CD1c-positive myeloid dendritic cell (primary cell): ENCODE measurements around the gene EXOC4.
A peak's percentile ranks its signal among the peaks of the same experiment; 100 is the strongest.
"Not testable (repeated sequence)": the region's sequence is repeated elsewhere in the genome, so short reads cannot be mapped to it uniquely, and the experiment has no call there.

Source experiments
- DNase-seq: peaks from one replicate; pipeline ENCODE4 v3.0.0-alpha.2; 2016; ENCODE audit errors: extremely low spot score

The EXOC4 gene

GRCh38 chr7:134070673-134071072, 817.8 kb downstream of the EXOC4 start:
- DNase-seq = no peak

- DNase-seq = no peak
Measured at GRCh38 chr7:134071355-134072331, 818.8 kb downstream of the EXOC4 start.

GRCh38 chr7:134073276-134073675, 820.4 kb downstream of the EXOC4 start:
- no peak for DNase-seq

DNA sequence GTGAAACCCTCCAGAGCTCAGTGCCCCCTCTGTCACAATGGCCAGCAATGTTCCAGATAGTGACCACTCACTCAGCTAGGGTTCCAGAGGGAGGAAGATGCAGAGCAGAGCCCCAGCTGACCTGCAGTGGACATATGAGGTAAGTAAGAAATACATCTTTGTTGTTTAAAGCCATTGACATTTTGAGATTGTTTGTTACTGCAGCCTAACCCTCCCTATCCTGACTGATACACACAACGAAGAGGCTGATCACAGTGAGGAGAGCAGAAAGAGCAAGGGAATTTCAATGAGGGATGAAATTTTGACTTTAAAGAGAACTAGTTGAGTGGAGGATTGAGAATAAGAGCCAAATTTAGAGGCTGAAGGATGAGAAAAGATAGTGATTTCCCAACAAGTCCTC, 822.9 kb downstream of the EXOC4 start:
- no peak for DNase-seq

DNA sequence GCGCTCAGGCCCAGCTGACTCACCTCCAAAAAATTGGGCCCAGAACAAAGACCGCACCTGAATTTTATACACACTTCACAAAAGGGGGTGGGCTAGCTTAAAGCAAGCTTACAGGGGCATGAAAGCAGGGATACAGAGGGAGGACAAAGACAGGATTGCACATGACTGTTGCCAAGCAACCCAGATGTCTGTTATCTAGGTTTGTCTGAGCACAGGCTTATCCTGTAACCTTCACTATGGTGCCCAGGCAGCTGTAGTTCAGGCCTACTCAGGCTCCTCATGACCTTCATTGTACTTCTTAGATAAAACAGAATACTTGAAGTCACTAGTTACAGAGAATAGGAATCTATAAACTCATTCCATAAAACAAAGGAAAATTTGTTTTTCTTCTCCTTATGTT, 824.7 kb downstream of the EXOC4 start:
- not testable (repeated sequence) for DNase-seq

- DNase-seq = no peak
Measured at GRCh38 chr7:134078991-134079390, 826.1 kb downstream of the EXOC4 start.

DNA sequence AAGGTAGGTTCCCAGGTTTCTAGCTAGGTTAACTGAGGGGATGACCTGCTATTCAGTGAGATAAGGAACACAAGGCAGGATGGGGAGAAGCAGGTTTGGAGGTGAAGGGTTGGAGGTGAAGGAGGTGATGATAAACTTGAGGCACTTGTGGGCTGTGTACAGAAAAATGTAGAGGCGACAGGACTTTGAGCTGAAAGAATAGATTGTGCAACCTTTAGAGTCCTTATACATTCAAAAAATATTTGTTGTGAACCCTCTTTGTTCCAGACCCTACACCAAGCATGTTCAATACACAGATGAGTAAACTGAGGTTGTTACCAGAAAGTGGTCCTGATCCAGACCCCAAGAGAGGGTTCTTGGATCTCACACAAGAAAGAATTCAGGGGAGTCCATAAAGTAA, 828.8 kb downstream of the EXOC4 start:
- DNase-seq = no peak

DNA sequence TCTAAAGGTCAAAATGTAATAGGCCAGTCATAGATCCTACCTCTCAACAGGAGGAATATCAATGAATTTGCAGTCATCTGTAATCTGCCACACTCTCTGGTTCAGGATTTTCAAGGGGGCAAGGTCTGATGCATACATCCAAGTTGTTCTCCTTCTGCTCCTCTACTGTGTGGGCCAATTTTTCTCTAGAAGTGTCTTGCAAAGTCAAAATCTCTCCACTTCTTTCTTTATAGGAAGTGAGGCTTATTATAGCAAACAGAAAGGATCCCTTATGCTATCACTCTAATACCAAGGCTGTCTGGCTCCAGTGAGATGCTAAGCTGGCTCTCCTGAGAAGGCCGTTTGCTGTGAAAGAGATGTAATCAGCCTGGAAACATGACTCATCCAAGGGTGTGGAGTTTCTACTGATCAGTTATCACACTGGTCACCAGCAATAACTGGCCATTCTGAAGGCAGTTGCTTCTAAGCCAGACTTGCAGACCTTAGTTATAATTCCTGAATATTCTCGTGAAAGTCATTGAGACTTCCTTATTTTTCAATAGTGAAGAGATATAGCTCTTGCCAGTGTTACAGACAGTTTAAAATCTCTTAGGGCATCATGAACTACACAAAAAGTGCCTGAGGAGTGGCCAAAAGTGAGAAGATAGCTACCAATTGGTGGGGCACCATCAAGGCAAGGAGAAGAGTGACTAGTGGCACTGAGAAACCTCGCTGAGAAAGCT, 831.0 kb downstream of the EXOC4 start:
- DNase-seq = peak; percentile 26

DNA sequence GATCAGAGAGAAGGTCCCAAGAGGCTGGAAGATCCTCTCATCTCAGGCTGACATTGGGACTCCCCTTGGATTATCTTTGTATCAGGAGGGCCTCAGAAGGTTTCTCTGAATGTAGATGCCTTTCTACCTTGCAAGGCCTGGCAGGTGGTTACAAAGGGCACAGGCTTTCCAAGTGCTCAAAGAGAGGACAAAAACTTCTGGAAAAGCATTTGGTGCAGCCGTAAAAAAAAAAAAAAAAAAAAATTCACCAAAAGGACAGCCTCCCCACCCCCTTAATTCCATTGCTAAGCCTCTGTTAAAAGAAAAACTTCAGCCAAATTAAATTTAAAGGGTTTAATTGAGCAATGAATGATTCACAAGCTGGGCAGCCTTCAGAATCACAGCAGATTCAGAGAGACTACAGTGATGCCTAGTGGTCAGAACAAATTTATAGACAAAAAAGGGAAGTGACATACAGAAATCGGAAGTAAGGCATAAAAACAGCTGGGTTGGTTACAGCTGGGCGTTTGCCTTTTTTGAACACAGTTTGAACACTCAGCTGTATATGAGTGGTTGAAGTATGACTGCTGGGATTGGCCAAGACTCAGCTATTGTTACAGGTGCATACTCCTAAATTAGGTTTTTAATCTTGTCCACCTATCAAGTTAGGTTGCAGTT, 831.7 kb downstream of the EXOC4 start:
- peak; percentile 79 for DNase-seq

- DNase-seq = peak; percentile 1
Measured at GRCh38 chr7:134085311-134085710, 832.4 kb downstream of the EXOC4 start.

DNA sequence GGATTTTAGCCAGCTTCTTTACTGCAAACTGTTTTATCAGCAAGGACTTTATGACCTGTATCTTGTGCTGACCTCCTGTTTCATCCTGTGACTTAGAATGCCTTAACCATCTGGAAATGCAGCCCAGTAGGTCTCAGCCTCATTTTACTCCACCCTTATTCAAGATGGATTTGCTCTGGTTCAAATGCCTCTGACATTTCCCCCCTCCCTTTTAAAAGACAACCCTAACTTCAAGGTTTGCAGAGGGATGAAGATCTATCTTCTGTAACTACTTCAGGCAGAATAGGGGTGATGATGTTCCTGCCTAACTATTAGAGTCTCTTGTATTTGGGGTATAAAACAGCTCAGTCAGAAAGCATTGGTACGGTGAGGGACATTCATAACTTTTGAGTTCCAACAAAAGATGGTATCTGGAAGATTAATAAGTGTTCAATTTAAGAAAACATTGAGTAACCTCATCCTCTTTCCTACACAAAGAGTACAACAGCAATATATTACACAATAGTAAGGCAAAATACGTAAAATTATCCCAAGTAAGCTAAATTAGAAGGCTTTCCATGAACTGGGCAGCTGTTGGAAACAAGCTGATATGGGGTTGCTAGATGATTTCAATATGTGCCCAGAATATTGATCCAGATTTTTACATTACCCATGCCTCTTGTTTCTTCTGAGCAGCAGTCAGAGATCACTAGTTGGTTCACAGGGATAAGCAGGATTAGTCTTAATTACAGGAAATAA, 834.3 kb downstream of the EXOC4 start:
- DNase-seq = no peak

GRCh38 chr7:134088199-134088598, 835.3 kb downstream of the EXOC4 start:
- DNase-seq = no peak

DNA sequence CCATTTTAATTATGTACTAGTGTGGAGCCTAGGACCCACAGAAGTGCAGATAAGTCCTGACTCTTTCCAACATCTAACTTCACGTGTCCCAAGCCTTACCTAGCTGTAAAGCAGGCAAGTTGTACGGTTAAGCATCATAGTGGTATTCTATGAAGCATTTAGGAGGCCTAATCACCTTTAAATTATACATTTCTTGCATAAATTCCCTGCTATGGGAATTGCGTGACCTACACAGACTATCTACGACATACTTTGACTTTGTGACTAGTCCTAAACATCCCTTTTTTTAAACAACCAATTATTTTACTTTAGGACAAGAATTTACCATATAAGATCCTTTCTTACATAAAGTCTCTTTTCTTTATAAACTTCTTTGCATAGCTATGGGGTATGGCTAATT, 836.6 kb downstream of the EXOC4 start:
- peak; percentile 0 for DNase-seq

GRCh38 chr7:134098072-134098471, 845.2 kb downstream of the EXOC4 start:
- DNase-seq = no peak

- no peak for DNase-seq
Measured at GRCh38 chr7:134101716-134102115, 848.8 kb downstream of the EXOC4 start.

DNA sequence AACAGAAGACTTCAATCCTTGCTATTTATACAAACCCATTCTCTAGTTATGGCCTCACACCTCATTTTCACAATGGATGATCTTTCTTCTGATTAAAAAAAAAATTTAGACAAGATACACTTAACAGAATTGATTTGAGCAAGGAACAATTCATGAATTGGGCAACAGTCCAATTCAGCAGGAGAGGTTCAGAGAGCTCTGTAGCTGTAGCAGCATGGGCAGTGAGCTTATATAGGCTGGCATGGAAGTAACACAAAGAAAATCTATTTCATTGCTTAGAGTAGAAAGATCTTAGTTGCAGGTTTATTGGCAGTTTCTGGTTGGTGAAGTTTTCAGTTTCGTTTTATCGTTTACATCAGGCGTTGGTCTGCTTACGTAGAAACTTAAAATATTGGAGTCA, 851.3 kb downstream of the EXOC4 start:
- no peak for DNase-seq

DNA sequence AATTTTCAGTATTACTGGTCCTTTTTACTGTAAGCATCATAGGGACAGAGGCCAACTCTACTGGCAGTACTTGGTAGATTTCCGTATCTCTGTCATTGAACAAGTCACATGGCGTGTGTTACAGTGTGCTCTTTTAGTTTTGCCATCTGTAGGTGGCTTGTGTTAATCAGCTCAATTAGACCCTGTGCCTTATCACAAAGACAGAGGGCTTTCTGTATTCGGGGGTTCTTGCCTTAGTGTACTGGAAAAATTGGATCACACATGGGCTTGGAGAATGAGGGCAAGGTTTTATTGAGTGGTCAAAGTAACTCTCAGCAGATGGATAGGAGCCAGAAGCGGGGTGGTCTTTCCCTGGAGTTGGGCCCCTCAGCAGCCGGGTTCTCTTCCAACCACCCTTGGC, 853.0 kb downstream of the EXOC4 start:
- DNase-seq = no peak

GRCh38 chr7:134108802-134109201, 855.9 kb downstream of the EXOC4 start:
- DNase-seq = no peak

- no peak for DNase-seq
Measured at GRCh38 chr7:134113655-134114054, 860.8 kb downstream of the EXOC4 start.

GRCh38 chr7:134114992-134115391, 862.1 kb downstream of the EXOC4 start:
- DNase-seq = no peak
